Stomach smooth muscle (tissue), 2 donors: Measurements from ENCODE around the gene PIP5K1B.

ENCODE experiments used
- H3K27ac ChIP-seq: one replicate; pipeline ENCODE4 v1.7.0; 2013; ENCODE audit warnings: mild to moderate bottlenecking, low read length, inconsistent platforms
- H3K27me3 ChIP-seq, 2 donors: one replicate each; pipeline ENCODE4 v1.7.0; 2013; ENCODE audit warnings: low read length in 2 of 2; ENCODE audit not compliant: insufficient read depth in 2 of 2, control insufficient read depth in 1 of 2
- H3K36me3 ChIP-seq, 2 donors: one replicate each; pipeline ENCODE4 v1.7.0; 2013; ENCODE audit warnings: low read length in 2 of 2; ENCODE audit not compliant: control insufficient read depth in 2 of 2, insufficient read depth in 2 of 2
- H3K4me1 ChIP-seq: one replicate; pipeline ENCODE4 v1.7.0; 2013; ENCODE audit warnings: low read length; ENCODE audit not compliant: control insufficient read depth, insufficient read depth
- H3K4me3 ChIP-seq, 2 donors: one replicate each; pipeline ENCODE4 v1.7.0; 2013; ENCODE audit warnings: low read length in 2 of 2
- H3K9ac ChIP-seq, 2 donors: one replicate each; pipeline ENCODE4 v1.7.0; 2013; ENCODE audit warnings: low read length in 2 of 2, mild to moderate bottlenecking in 1 of 2
- H3K9me3 ChIP-seq, 2 donors: one replicate each; pipeline ENCODE4 v1.7.0; 2013; ENCODE audit warnings: low read length in 2 of 2; ENCODE audit not compliant: control insufficient read depth in 2 of 2
- donor health status: healthy.
- donor health status: Pancreatic carcinoma.

PIP5K1B gene

DNA sequence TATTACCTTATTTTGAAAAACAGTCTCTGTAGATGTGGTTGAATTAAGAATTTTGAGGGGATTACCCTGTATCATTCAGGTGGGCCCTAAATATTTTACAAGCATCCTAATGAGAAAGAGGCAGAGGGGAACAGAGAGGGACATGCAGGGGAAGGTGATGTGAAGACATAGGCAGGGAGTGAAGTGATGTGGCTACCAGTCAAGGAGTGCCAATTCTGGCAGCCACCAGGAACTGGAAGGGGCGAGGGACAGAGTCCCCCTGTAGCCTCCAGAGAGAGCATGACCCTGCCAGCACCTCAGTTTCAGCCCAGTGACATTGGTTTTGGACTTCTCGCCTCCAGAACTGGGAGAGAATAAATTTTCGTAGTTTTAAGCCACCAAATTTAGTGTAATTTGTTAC lies 44.1 kb downstream of the PIP5K1B start:
- peaks cover 0 to 2% of the 10 kb centered on the region in 2 donors for H3K27me3 ChIP-seq
- no peak overlapping the region for H3K4me3 ChIP-seq
- H3K9me3 ChIP-seq: no peaks in the 10 kb centered on the region
- no peak overlapping the region for H3K27ac ChIP-seq
- H3K36me3 ChIP-seq: no peaks in the 10 kb centered on the region
- H3K4me1 ChIP-seq: no peaks in the 10 kb centered on the region
- H3K9ac ChIP-seq: no peak overlapping the region

DNA sequence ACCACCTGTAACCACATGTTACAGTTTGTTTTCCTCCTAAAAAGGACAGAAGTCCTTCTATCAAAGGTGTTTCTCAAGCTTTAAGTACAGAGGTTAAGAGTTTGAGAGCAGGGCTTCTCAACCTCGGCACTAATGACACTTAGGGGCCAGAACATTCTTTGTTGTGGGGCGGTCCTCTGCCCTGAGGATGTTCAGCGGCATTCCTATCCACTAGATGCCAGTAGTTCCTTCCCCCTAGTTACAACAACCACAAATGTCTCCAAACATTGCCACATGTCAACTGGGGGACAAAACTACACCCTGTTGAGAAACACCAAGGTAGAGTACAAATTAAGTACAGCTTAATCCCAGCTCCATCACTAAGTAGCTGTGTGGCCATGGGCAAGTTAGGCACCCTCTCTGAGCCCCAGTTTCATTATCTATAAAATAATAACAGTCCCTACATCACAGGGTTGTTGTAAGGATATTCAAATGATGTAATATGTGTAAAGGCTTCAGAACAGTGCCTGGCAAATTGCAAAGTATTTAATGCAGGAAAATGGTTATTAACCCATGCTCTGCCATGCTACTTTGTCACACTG lies 44.6 kb downstream of the PIP5K1B start:
- H3K4me3 ChIP-seq: no peak overlapping the region
- H3K27ac ChIP-seq: no peak overlapping the region
- peaks cover 0 to 2% of the 10 kb centered on the region in 2 donors for H3K27me3 ChIP-seq
- no peaks in the 10 kb centered on the region for H3K9me3 ChIP-seq
- H3K9ac ChIP-seq: no peak overlapping the region
- H3K36me3 ChIP-seq: no peaks in the 10 kb centered on the region
- H3K4me1 ChIP-seq: no peaks in the 10 kb centered on the region

DNA sequence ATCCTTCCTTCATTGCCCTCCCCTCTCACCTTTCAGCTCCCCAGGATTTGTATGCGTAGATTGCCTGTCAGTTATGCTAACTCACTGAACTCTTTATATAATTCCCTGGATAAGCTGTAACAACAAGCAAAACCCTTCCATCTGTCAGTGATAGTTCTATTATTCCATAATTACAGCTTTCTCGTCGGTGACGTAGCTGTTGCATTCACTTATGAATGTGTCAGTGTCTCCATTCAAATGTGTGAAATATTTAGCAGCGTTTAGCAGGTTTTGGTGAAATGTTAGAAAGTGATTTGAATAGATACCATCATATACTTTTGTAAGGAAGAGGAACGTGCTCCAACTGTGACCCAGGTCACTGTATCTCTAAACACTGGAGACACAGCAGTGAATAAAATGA lies 45.2 kb downstream of the PIP5K1B start:
- no peaks in the 10 kb centered on the region for H3K9me3 ChIP-seq
- no peak overlapping the region for H3K9ac ChIP-seq
- no peaks in the 10 kb centered on the region for H3K4me1 ChIP-seq
- no peak overlapping the region for H3K27ac ChIP-seq
- peaks cover 0 to 2% of the 10 kb centered on the region in 2 donors for H3K27me3 ChIP-seq
- no peak overlapping the region for H3K4me3 ChIP-seq
- no peaks in the 10 kb centered on the region for H3K36me3 ChIP-seq

DNA sequence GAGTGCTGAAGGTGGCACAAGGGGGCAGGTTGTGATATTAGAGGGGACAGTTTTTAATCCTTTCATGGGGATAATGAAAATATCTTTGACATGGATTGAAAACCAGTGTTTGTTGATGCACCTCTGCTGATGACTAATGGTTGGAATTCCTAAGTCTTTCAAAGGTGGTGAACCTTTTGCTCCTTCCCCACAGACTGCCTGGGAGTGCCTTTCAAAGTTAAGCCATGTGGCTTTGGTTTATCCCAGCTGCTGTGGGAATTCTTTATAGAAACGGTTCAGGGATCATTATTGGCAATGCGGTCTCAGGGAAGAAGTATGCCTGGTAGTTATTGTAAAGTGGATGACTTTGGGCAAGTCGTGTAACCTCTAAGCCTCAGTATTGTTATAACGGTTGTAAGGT lies 45.7 kb downstream of the PIP5K1B start:
- Histone ChIP-seq H3K27me3 (peaks cover 0 to 2% of the 10 kb centered on the region in 2 donors), H3K4me3 (no peak overlapping the region), H3K4me1 (no peaks in the 10 kb centered on the region), H3K9me3 (no peaks in the 10 kb centered on the region), H3K9ac (no peak overlapping the region), H3K27ac (no peak overlapping the region), H3K36me3 (no peaks in the 10 kb centered on the region)

- Histone ChIP-seq H3K9me3 (no peaks in the 10 kb centered on the region), H3K4me3 (no peak overlapping the region), H3K4me1 (no peaks in the 10 kb centered on the region), H3K27me3 (peaks cover 0 to 2% of the 10 kb centered on the region in 2 donors), H3K27ac (no peak overlapping the region), H3K9ac (no peak overlapping the region), H3K36me3 (no peaks in the 10 kb centered on the region)
Measured at GRCh38 chr9:68751556-68751955, 46.5 kb downstream of the PIP5K1B start.

DNA sequence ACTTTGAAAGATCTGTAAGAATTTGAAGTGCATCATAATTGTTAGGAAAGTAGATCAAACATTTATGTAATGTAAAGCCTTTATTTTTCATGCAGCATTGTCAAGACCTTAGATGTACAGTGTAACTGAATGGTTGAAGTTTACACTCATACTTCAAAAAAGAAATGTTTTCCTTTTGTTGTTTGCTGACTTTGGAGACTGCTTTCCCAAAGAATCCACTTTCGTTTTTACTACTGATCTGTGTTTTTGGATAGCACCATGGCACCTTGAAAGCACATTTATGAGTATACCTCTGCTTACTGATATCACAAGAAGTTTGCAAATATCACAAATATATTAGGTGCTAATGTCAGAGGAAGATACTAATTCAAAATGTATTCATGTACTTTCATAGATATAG lies 50.0 kb downstream of the PIP5K1B start:
- no peaks in the 10 kb centered on the region for H3K9me3 ChIP-seq
- no peaks in the 10 kb centered on the region for H3K27me3 ChIP-seq
- no peak overlapping the region for H3K4me3 ChIP-seq
- no peaks in the 10 kb centered on the region for H3K36me3 ChIP-seq
- H3K4me1 ChIP-seq: no peaks in the 10 kb centered on the region
- H3K9ac ChIP-seq: no peak overlapping the region
- no peak overlapping the region for H3K27ac ChIP-seq

DNA sequence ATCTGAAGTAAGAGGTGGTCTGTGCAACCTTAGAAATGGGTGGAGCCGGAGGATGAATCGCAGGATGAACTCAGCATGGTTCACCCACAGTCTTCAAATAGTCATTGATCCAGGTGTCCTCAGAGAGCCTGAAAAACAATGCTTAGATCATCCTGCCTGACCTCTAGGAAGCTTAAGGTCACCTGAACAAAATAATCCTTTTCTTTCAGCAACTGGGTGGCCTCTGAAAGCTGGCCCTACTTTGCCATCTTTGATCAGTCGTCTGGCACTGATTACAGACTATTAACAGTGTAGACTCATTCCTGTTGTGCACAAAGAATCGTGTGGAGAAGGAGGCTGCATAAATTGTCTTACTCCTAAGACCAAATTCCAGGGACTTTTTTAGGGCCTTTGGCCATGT lies 50.7 kb downstream of the PIP5K1B start:
- no peaks in the 10 kb centered on the region for H3K27me3 ChIP-seq
- no peak overlapping the region for H3K4me3 ChIP-seq
- no peak overlapping the region for H3K9ac ChIP-seq

GRCh38 chr9:68759981-68760673 lies 55.1 kb downstream of the PIP5K1B start:
- Histone ChIP-seq H3K27ac (no peak overlapping the region), H3K4me1 (no peaks in the 10 kb centered on the region), H3K9ac (no peak overlapping the region), H3K27me3 (no peaks in the 10 kb centered on the region), H3K4me3 (no peak overlapping the region), H3K9me3 (no peaks in the 10 kb centered on the region), H3K36me3 (no peaks in the 10 kb centered on the region)

More for the DNA sequence above, 50.7 kb downstream of the PIP5K1B start:
- Histone ChIP-seq H3K4me1 (no peaks in the 10 kb centered on the region), H3K36me3 (no peaks in the 10 kb centered on the region), H3K9me3 (no peaks in the 10 kb centered on the region), H3K27ac (no peak overlapping the region)

GRCh38 chr9:68760674-68761333 lies 55.8 kb downstream of the PIP5K1B start:
- Histone ChIP-seq H3K27ac (no peak overlapping the region), H3K9ac (no peak overlapping the region), H3K9me3 (no peaks in the 10 kb centered on the region), H3K27me3 (no peaks in the 10 kb centered on the region), H3K4me1 (no peaks in the 10 kb centered on the region), H3K36me3 (no peaks in the 10 kb centered on the region), H3K4me3 (no peak overlapping the region)

DNA sequence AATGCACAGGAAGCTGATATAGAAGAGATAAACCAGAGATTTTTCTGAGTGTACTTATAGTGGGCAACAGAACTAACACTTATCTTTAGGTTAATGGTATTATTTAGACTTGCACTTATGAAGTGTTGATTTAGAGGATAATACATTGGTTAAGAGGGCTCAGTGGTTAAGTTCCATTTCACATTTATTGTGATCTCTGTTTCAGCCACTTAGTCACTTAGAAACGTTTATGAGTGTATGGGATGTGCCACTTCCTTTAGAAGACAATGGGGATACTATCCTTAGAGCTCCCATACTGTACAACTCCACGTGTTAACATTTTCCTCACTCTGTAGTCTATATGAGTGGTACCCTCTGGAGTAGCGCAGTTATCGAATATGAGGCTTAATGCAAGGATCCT lies 57.5 kb downstream of the PIP5K1B start:
- H3K27me3 ChIP-seq: no peaks in the 10 kb centered on the region
- H3K9ac ChIP-seq: no peak overlapping the region
- no peak overlapping the region for H3K4me3 ChIP-seq
- no peaks in the 10 kb centered on the region for H3K9me3 ChIP-seq
- H3K36me3 ChIP-seq: no peaks in the 10 kb centered on the region
- no peaks in the 10 kb centered on the region for H3K4me1 ChIP-seq
- no peak overlapping the region for H3K27ac ChIP-seq

GRCh38 chr9:68763104-68763503 lies 58.1 kb downstream of the PIP5K1B start:
- no peaks in the 10 kb centered on the region for H3K27me3 ChIP-seq
- no peaks in the 10 kb centered on the region for H3K9me3 ChIP-seq
- H3K4me3 ChIP-seq: no peak overlapping the region
- no peaks in the 10 kb centered on the region for H3K36me3 ChIP-seq
- no peak overlapping the region for H3K27ac ChIP-seq
- H3K4me1 ChIP-seq: no peaks in the 10 kb centered on the region
- H3K9ac ChIP-seq: no peak overlapping the region
